HuH-7.5 (cell line): ENCODE data around the gene PLXNB1.

Experiments
- DNase-seq: peaks from one replicate; pipeline ENCODE4 v3.0.0; 2011; ENCODE audit warnings: low spot score

PLXNB1 gene

DNA sequence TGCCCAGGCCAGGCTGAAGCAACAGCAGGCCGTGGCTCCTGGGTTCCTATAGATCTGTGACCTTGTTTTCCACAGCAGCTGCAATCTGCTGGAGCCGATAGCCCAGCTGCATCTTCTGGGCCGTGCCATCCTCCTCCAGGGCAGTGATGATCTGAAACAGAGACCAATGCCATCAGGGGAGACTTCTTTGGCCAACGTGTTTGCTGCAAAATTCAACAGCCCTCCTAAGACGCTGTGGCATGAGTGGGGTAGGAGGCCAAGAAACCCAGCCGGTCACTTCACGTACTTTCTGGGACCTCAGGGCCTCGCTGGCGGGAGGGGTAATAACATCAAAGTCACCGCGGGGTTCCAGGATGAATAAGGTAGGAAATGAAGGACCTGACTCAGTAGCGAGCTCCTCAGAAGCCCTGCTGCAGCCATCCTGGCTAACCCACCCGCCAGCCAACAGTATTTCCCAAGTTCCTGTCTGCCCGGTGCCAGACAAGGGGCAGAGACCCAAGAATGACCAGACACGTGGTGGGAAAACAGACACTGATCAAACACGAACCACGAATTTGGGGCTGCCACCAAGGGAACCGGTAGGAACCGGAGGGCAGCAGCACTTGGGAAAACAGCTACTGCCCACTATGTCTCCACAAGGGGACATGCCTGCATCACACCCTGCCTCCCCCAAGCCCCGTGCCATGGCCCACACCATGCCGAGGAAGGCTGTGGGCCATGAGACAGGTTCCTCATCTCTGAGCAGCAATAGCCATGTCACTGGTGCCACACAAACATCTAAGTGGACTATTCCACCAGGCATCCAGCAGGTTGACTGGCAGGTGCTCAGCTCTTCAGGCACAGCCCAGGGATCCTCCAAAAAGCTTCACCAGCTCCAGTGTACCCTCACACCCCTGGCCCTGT, 25.2 kb downstream of the PLXNB1 start:
- no peak for DNase-seq

DNA sequence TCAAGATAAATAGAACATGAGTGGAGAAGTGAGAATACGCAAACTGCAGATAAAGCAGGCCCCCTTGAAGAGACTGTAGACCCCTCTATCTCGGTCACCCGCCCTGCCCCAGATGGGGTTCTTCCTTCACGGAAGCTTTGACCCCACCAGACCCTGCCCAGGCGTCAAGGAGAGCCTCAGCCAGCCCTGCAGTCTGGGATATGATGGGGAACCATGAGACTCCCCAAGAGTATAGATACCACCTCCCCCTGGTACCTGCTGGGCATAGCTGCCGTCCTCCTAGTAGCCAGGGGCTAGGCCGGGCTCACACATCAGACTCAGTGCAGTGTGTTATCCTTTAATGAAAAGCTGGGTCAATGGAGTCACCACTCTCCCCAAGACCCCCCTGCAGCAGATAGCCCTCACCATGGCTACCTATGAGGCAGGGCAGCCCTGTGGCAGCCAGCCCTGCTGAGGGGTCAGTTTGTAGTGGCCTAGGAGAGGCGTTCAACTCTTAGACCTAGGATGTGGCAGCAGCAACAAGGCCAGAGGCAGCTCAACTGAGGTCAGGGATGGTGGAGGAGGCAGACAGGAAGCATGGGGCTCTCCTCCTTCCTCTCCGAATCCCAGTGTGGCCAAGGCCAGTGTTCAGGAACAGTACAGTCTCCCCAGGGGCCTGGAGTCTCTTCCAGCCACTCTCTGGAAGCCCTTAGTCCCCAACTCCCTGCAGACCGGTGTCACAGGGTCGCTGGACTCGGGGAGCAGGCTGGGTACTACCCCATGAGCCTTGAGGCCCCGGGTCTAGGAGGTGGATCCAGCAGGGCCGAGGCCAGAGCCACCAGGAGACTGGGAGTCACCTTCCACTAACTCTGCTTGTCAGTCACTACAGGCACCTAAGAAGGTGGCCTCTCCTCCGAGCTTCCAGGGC, 26.1 kb downstream of the PLXNB1 start:
- peak; percentile 11 for DNase-seq

- no peak for DNase-seq
These were observed 27.0 kb downstream of the PLXNB1 start for GRCh38 chr3:48402907-48403306.

- peak; percentile 20 for DNase-seq
These were observed 27.6 kb downstream of the PLXNB1 start for GRCh38 chr3:48402281-48402732.

GRCh38 chr3:48401434-48401901, 28.4 kb downstream of the PLXNB1 start:
- DNase-seq, result peak; percentile 13

- peak; percentile 94 for DNase-seq
These were observed 29.0 kb downstream of the PLXNB1 start for GRCh38 chr3:48400824-48401433.

GRCh38 chr3:48399387-48400172, 30.3 kb downstream of the PLXNB1 start:
- DNase-seq, result peak; percentile 19

DNA sequence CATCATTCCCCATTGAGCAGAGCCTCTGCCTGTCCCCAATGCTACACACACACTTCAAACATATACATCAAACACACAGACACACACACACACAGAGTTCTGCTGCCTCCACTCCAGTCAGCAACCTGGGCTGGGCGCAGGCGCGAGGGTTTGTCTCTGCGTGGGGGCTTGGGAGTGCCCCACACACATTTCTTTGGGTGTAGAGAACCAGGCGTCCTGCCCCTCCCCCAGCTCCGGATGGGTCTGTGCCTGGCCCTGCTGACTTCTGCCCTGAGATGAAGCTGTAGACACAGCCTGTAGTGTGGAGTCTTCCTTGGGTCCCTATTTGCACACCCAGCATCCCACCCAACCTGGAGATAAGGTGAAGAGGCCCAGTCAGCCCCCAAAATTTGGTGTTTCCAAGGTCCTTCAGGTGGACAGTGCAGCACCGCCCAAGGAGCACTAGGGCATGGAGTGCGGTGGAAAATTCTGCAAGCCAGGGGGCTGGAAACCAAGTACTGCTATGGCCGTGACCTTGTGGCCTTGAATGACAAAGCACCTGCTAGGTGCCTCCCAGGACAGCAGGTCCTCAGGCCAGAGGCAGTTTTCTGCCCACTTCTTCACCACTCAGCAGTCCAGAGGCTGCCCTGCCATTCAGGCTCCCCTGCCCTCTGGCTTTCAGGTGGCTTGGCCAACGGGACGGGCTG, 31.0 kb downstream of the PLXNB1 start:
- peak; percentile 9 for DNase-seq

- DNase-seq, result peak; percentile 7
These were observed 31.9 kb downstream of the PLXNB1 start for GRCh38 chr3:48397767-48398681.

- no peak for DNase-seq
These were observed 34.2 kb downstream of the PLXNB1 start for GRCh38 chr3:48395714-48396113.

DNA sequence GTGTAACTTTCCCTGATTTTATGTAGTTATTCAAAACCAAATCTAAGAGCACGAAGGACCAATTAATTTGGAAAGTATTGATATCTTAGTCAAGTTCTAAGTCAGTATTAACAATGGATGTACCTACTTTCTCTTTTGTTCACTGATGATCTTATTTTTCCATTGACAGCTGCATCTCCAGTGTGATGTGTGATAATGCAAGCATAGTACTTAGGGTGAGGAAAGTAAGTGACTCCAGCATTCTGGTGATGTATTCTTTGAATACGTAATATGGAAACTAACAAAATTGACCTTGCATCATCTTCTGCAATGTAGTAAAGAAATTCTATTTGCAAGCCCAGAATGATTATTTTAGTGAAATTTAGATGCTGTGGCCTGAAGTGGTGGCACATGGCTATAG, 35.5 kb downstream of the PLXNB1 start:
- no peak for DNase-seq

DNA sequence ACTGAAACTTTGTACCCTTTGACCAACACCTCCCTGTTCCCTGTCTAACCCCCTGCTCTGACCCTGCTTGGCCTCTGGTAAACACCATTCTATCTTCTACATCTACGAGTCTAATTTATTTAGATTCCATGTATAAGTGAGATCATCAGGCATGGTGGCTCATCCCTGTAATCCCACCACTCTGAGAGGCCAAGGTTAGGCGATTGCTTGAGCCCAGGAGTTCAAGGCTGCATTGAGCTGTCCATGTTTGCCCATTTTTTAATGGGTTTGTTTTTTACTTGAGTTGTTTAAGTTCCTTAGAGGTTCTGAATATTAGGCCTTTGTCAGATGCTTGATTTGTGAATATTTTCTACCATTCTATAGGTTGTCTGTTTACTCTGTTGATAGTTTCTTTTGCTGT, 40.9 kb downstream of the PLXNB1 start:
- no peak for DNase-seq

- DNase-seq, result no peak
These were observed 42.3 kb downstream of the PLXNB1 start for GRCh38 chr3:48387634-48388033.

DNA sequence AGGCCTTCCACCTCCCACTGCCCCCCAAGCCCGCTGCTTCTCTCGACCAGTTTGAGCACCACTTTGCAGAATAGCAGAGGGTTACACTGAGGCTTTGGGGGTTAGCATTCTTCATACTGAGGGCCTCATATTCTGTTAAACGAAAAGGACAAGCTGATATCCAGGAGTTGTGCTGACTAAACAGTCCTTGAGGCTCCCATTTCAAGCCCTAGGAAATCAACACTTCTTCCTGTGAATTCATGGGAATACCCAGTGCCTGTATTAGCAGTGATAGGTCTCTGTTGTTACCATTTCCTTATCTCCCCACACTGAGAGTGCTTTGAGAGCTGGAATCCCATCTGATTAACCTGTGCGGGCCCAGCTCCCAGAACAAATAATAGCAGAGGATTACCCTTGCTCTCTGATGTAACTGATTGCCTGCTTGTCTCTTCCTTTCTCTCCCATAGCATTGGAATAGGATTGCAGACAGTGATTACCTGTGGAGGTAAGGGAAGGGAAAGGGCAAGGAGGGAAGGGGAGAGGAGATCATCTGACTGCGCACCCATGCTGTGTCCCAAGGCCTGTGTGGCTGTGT, 56.9 kb downstream of the PLXNB1 start:
- no peak for DNase-seq

GRCh38 chr3:48372377-48372770, 57.5 kb downstream of the PLXNB1 start:
- DNase-seq, result no peak

DNA sequence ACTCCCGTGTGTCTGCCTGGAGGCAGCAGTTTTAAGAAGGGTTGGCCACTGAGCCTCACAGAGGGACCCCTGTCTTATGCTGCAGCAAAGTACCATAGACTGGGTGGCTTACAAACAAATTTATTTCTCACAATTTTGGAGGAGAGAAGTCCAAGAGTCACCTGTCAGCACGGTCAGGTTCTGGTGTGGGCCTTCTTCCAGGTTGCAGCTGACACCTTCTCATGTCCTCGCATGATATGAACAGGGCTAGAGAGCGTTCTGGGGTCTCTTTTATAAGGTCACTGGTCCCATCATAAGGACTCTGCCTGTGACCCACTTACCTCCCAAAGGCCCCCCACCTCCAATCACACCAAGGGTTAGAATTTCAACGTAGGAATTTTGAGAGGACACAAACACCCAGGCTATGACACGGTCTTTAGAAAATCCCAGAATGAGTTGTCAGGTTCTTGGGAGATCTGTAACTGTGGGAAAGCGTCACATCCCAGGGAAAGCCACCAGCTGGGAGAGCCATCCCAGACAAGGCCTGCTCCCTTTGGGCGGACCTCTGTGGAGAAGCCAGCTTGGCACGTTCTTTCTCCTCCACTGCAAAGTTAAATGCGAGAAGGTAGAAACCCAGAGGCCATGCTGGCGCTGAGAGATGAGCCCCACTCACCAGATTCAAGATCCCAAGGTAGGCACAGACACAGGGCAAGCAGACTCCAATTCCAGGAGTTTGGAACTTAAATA, 58.1 kb downstream of the PLXNB1 start, which contains the start of gene FBXW12:
TSS of gene FBXW12 (plus strand) at position 569 of the 726 bp plus-strand sequence. CDS start 549 bp downstream, outside the sequence.
- no peak for DNase-seq

GRCh38 chr3:48370333-48370713, 59.6 kb downstream of the PLXNB1 start:
- no peak for DNase-seq

GRCh38 chr3:48369693-48370332, 60.1 kb downstream of the PLXNB1 start:
- no peak for DNase-seq
